OCI-LY1 (cell line): Measurements from ENCODE around the gene GFM1.

Source experiments
- H2AFZ ChIP-seq: fragments of 200-600 bp; sonication (generic), shearing (Covaris generic); 2 replicates; pipeline ENCODE4 v1.6.0; 2014; ENCODE audit warnings: antibody characterized with exemption, mild to moderate bottlenecking, low read length
- H3F3A ChIP-seq: fragments of 200-600 bp; sonication (generic), shearing (Covaris generic); 2 replicates; pipeline ENCODE4 v1.6.0; 2014; ENCODE audit warnings: mild to moderate bottlenecking, antibody characterized with exemption, low read length, moderate library complexity; ENCODE audit not compliant: insufficient read depth
- H3K27ac ChIP-seq: fragments of 200-600 bp; sonication (generic); 2 replicates; pipeline ENCODE4 v1.5.1; 2014; ENCODE audit warnings: low read length, mixed run types, mild to moderate bottlenecking, low read depth; ENCODE audit not compliant: poor library complexity, severe bottlenecking
- H3K27me3 ChIP-seq: fragments of 200-600 bp; sonication (generic); 2 replicates; pipeline ENCODE4 v1.6.0; 2014; ENCODE audit warnings: antibody characterized with exemption, mild to moderate bottlenecking, low read length, moderate library complexity; ENCODE audit not compliant: insufficient read depth
- H3K36me3 ChIP-seq: fragments of 200-600 bp; sonication (generic); 2 replicates; pipeline ENCODE4 v1.6.1; 2014; ENCODE audit warnings: mild to moderate bottlenecking, antibody characterized with exemption, low read length, moderate library complexity, mixed read lengths; ENCODE audit not compliant: insufficient read depth
- H3K4me1 ChIP-seq: fragments of 200-600 bp; sonication (generic); 2 replicates; pipeline ENCODE4 v1.5.1; 2014; ENCODE audit warnings: mild to moderate bottlenecking, low read length, moderate library complexity; ENCODE audit not compliant: insufficient read depth, severe bottlenecking
- H3K4me2 ChIP-seq: fragments of 200-600 bp; sonication (generic), shearing (Covaris generic); 2 replicates; pipeline ENCODE4 v1.6.1; 2014; ENCODE audit warnings: low read length
- H3K4me3 ChIP-seq: fragments of 200-600 bp; sonication (generic); 2 replicates; pipeline ENCODE4 v1.5.1; 2014; ENCODE audit warnings: low read length, low read depth, mild to moderate bottlenecking, mixed read lengths; ENCODE audit not compliant: poor library complexity, severe bottlenecking
- H3K79me2 ChIP-seq: fragments of 200-600 bp; shearing (Covaris generic); 2 replicates; pipeline ENCODE4 v1.6.1; 2016; ENCODE audit warnings: mixed run types, low read length, mixed read lengths; ENCODE audit not compliant: insufficient read depth
- H3K9ac ChIP-seq: fragments of 200-600 bp; sonication (generic), shearing (Covaris generic); 2 replicates; pipeline ENCODE4 v1.6.1; 2014; ENCODE audit warnings: mild to moderate bottlenecking, low read length, mixed read lengths
- H3K9me2 ChIP-seq: fragments of 200-600 bp; sonication (generic), shearing (Covaris generic); 2 replicates; pipeline ENCODE4 v1.6.1; 2014; ENCODE audit warnings: low read depth, mild to moderate bottlenecking, low read length, mixed read lengths
- H3K9me3 ChIP-seq: fragments of 200-600 bp; shearing (Covaris generic); 2 replicates; pipeline ENCODE4 v1.6.1; 2014; ENCODE audit warnings: low read length, mixed read lengths
- H4K20me1 ChIP-seq: fragments of 200-600 bp; sonication (generic), shearing (Covaris generic); 2 replicates; pipeline ENCODE4 v1.6.0; 2016; ENCODE audit warnings: mild to moderate bottlenecking, low read length; ENCODE audit not compliant: insufficient read depth
- EZH2 ChIP-seq: fragments of 200-600 bp; sonication (generic), shearing (Covaris generic); IDR thresholded peaks from 2 replicates; pipeline ENCODE4 v1.8.0; 2017; ENCODE audit warnings: borderline replicate concordance, mixed run types, mild to moderate bottlenecking, antibody characterized with exemption, low read length, moderate library complexity, mixed read lengths
- TF ChIP-seq, protein P1 (sequence below): fragments of 200-600 bp; sonication (generic), shearing (Covaris generic); IDR thresholded peaks from 2 replicates; pipeline ENCODE4 v1.5.1; 2017; ENCODE audit warnings: mild to moderate bottlenecking, antibody characterized with exemption, low read length, moderate library complexity, mixed read lengths

The GFM1 gene

GRCh38 chr3:158728851-158729250 is 84.5 kb downstream of the GFM1 start:
- Histone ChIP-seq H3K9ac (no peak overlapping the region), H3K27ac (no peak overlapping the region), H3K27me3 (no peaks in the 10 kb centered on the region), H3K4me1 (peaks cover 12% of the 10 kb centered on the region), H3K9me3 (no peaks in the 10 kb centered on the region), H3K79me2 (no peaks in the 10 kb centered on the region), H3K4me2 (no peak overlapping the region), H3F3A (no peaks in the 10 kb centered on the region), H2AFZ (no peak overlapping the region), H3K36me3 (no peaks in the 10 kb centered on the region), H3K4me3 (no peak overlapping the region), H3K9me2 (no peaks in the 10 kb centered on the region), H4K20me1 (no peaks in the 10 kb centered on the region)
- TF ChIP-seq, protein P1, sequence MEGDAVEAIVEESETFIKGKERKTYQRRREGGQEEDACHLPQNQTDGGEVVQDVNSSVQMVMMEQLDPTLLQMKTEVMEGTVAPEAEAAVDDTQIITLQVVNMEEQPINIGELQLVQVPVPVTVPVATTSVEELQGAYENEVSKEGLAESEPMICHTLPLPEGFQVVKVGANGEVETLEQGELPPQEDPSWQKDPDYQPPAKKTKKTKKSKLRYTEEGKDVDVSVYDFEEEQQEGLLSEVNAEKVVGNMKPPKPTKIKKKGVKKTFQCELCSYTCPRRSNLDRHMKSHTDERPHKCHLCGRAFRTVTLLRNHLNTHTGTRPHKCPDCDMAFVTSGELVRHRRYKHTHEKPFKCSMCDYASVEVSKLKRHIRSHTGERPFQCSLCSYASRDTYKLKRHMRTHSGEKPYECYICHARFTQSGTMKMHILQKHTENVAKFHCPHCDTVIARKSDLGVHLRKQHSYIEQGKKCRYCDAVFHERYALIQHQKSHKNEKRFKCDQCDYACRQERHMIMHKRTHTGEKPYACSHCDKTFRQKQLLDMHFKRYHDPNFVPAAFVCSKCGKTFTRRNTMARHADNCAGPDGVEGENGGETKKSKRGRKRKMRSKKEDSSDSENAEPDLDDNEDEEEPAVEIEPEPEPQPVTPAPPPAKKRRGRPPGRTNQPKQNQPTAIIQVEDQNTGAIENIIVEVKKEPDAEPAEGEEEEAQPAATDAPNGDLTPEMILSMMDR, result no peak
- TF ChIP-seq EZH2, result no peak

GRCh38 chr3:158731486-158731885 is 87.2 kb downstream of the GFM1 start:
- Histone ChIP-seq H4K20me1 (no peaks in the 10 kb centered on the region), H3K4me2 (peak overlapping the region; percentile 73), H3K79me2 (no peaks in the 10 kb centered on the region), H2AFZ (no peak overlapping the region), H3K9me2 (no peaks in the 10 kb centered on the region), H3F3A (no peaks in the 10 kb centered on the region), H3K9me3 (peaks cover 4% of the 10 kb centered on the region), H3K27me3 (no peaks in the 10 kb centered on the region), H3K4me3 (peak overlapping the region; percentile 58), H3K36me3 (no peaks in the 10 kb centered on the region), H3K4me1 (peaks cover 12% of the 10 kb centered on the region), H3K9ac (peak overlapping the region; percentile 41; the same call in 1 of the 2 replicates), H3K27ac (no peak overlapping the region)
- TF ChIP-seq, protein P1, result no peak
- no peak for TF ChIP-seq EZH2

- Histone ChIP-seq H3K27ac (no peak within 1 kb of the TSS), H3K4me1 (peaks cover 12% of the 10 kb centered on the region), H3K9me2 (no peaks in the 10 kb centered on the region), H4K20me1 (no peaks in the 10 kb centered on the region), H3K27me3 (no peaks in the 10 kb centered on the region), H3K79me2 (no peaks in the 10 kb centered on the region), H2AFZ (no peak within 1 kb of the TSS), H3F3A (no peaks in the 10 kb centered on the region), H3K9me3 (peaks cover 4% of the 10 kb centered on the region), H3K4me3 (peak within 1 kb of the TSS; percentile 58), H3K9ac (peak within 1 kb of the TSS; percentile 41; the same call in 1 of the 2 replicates), H3K36me3 (no peaks in the 10 kb centered on the region), H3K4me2 (peak within 1 kb of the TSS; percentile 73)
- TF ChIP-seq, protein P1, result no peak
- TF ChIP-seq EZH2, result no peak
These were observed 87.9 kb downstream of the GFM1 start, which contains the start of gene RARRES1 for GRCh38 chr3:158731938-158732855. RARRES1 (minus strand) TSS chr3:158732457; CDS start chr3:158732415, 42 bp downstream.
